Measurements from ENCODE around the gene CES2. TPM values are rescaled to one million over a fixed set of nuclear protein-coding genes. Genes with fewer than 3 reads are reported as not detected.

The CES2 gene
- total RNA-seq, 4 donors from 2014 or later: 49.7 to 69.4 (median 53.6) TPM

GRCh38 chr16:66889622-66890021 lies 45.7 kb upstream of the CES2 start:
- 51 to 60% methylated on average over 4 of the region's 4 CpGs for WGBS, 2 donors
- DNase-seq: peak in 1 of 2 donors; percentile 26

GRCh38 chr16:66890799-66891198 lies 44.5 kb upstream of the CES2 start:
- no peak for TF ChIP-seq CTCF (IDR thresholded peaks at IDR 0.05)
- no peak for TF ChIP-seq POLR2A (IDR thresholded peaks at IDR 0.05)
- DNase-seq: no peak
- H3K27ac ChIP-seq: peak overlapping the region; percentile 11 to 84 (median 62)
- intact Hi-C loops (cut with DNase I): loop anchor here (10.0 kb wide), 1 partner anchor 294 kb away; the partner anchor contains the start of gene MATCAP1
- no peaks in the 10 kb centered on the region for H3K36me3 ChIP-seq
- WGBS, 2 donors: 77 to 97% methylated on average over 2 of the region's 2 CpGs
- no peaks in the 10 kb centered on the region for H3K9me3 ChIP-seq
- H3K4me1 ChIP-seq: peaks cover 37 to 54% of the 10 kb centered on the region in 2 donors
- H3K27me3 ChIP-seq: no peaks in the 10 kb centered on the region
- H3K4me3 ChIP-seq (replicated peaks in 1 of 3): no peak overlapping the region

More at GRCh38 chr16:66889622-66890021, 45.7 kb upstream of the CES2 start:
- TF ChIP-seq CTCF (IDR thresholded peaks at IDR 0.05) (no peak), POLR2A (IDR thresholded peaks at IDR 0.05) (no peak)
- intact Hi-C loops (cut with DNase I): loop anchor here (10.0 kb wide), 1 partner anchor 295 kb away; the partner anchor contains the start of gene MATCAP1
- Histone ChIP-seq H3K4me1 (peaks cover 46 to 55% of the 10 kb centered on the region in 2 donors), H3K27me3 (no peaks in the 10 kb centered on the region), H3K36me3 (peaks cover 8 to 10% of the 10 kb centered on the region in 2 donors), H3K4me3 (replicated peaks in 1 of 3) (no peak overlapping the region), H3K9me3 (no peaks in the 10 kb centered on the region), H3K27ac (peak overlapping the region; percentile 62 to 84 (median 80))

GRCh38 chr16:66891360-66891759 lies 44.0 kb upstream of the CES2 start:
- no peak for TF ChIP-seq CTCF (IDR thresholded peaks at IDR 0.05)
- TF ChIP-seq POLR2A (IDR thresholded peaks at IDR 0.05): no peak
- intact Hi-C loops (cut with DNase I): loop anchor here (10.0 kb wide), 1 partner anchor 293 kb away; the partner anchor contains the start of gene MATCAP1
- no peaks in the 10 kb centered on the region for H3K9me3 ChIP-seq
- H3K27me3 ChIP-seq: no peaks in the 10 kb centered on the region
- no peaks in the 10 kb centered on the region for H3K36me3 ChIP-seq
- 43 to 72% methylated on average over 4 of the region's 4 CpGs for WGBS, 2 donors
- H3K4me1 ChIP-seq: peaks cover 31 to 55% of the 10 kb centered on the region in 2 donors
- H3K27ac ChIP-seq: peak overlapping the region in 2 of 3 donors; percentile 62 to 84
- DNase-seq: peak in 1 of 2 donors; percentile 23
- H3K4me3 ChIP-seq (replicated peaks in 1 of 3): no peak overlapping the region

- intact Hi-C loops (cut with DNase I): loop anchor here (10.0 kb wide), 1 partner anchor 293 kb away; the partner anchor contains the start of gene MATCAP1
- Histone ChIP-seq H3K27me3 (no peaks in the 10 kb centered on the region), H3K4me1 (peaks cover 28 to 54% of the 10 kb centered on the region in 2 donors), H3K9me3 (no peaks in the 10 kb centered on the region), H3K27ac (peak overlapping the region in 2 of 3 donors; percentile 62 to 84), H3K4me3 (replicated peaks in 1 of 3) (no peak overlapping the region), H3K36me3 (no peaks in the 10 kb centered on the region)
- peak; percentile 30 to 62 for DNase-seq
- no peak for TF ChIP-seq POLR2A (IDR thresholded peaks at IDR 0.05)
- no peak for TF ChIP-seq CTCF (IDR thresholded peaks at IDR 0.05)
- 79 to 81% methylated on average over 6 of the region's 6 CpGs for WGBS, 2 donors
Observed at GRCh38 chr16:66891797-66892196, 43.5 kb upstream of the CES2 start.

GRCh38 chr16:66894055-66894454 lies 41.3 kb upstream of the CES2 start:
- 77 to 80% methylated on average over 1 to 2 of the region's 2 CpGs for WGBS, 2 donors
- Histone ChIP-seq H3K27ac (no peak overlapping the region), H3K36me3 (no peaks in the 10 kb centered on the region), H3K4me1 (peaks cover 38 to 62% of the 10 kb centered on the region in 2 donors), H3K27me3 (no peaks in the 10 kb centered on the region), H3K4me3 (replicated peaks in 1 of 3) (no peak overlapping the region), H3K9me3 (no peaks in the 10 kb centered on the region)
- TF ChIP-seq POLR2A (IDR thresholded peaks at IDR 0.05) (no peak), CTCF (IDR thresholded peaks at IDR 0.05) (no peak)
- DNase-seq: no peak
- intact Hi-C loops (cut with DNase I): loop anchor here (2.0 to 10.0 kb wide), 2 partner anchors 35 to 291 kb away; partner anchors contain the start of gene MATCAP1

Data from thyroid gland (tissue), 4 donors.